ENCODE results near the gene PACSIN3.

The PACSIN3 gene

GRCh38 chr11:47152126-47152952 lies 33.9 kb downstream of the PACSIN3 start:
- DNase-seq, result no peak

- DNase-seq, result no peak
Measured at GRCh38 chr11:47149782-47150181, 36.5 kb downstream of the PACSIN3 start.

- DNase-seq, result no peak
Measured at GRCh38 chr11:47148903-47149531, 37.2 kb downstream of the PACSIN3 start.

- no peak for DNase-seq
Measured at GRCh38 chr11:47148270-47148669, 38.0 kb downstream of the PACSIN3 start.

- DNase-seq, result no peak
Measured at GRCh38 chr11:47147681-47148080, 38.6 kb downstream of the PACSIN3 start.

- DNase-seq, result no peak
Measured at GRCh38 chr11:47147250-47147649, 39.0 kb downstream of the PACSIN3 start.

- DNase-seq, result no peak
Measured at GRCh38 chr11:47144541-47144940, 41.7 kb downstream of the PACSIN3 start.

- DNase-seq, result no peak
Measured at GRCh38 chr11:47143322-47143721, 42.9 kb downstream of the PACSIN3 start.

GRCh38 chr11:47139878-47140277 lies 46.4 kb downstream of the PACSIN3 start:
- no peak for DNase-seq

- DNase-seq, result no peak
Measured at GRCh38 chr11:47137476-47137875, 48.8 kb downstream of the PACSIN3 start.

- DNase-seq, result no peak
Measured at GRCh38 chr11:47136921-47137320, 49.3 kb downstream of the PACSIN3 start.

- DNase-seq, result no peak
Measured at GRCh38 chr11:47136327-47136726, 49.9 kb downstream of the PACSIN3 start.

- no peak for DNase-seq
Measured at GRCh38 chr11:47132981-47133380, 53.3 kb downstream of the PACSIN3 start.

- no peak for DNase-seq
Measured at GRCh38 chr11:47132490-47132889, 53.7 kb downstream of the PACSIN3 start.

GRCh38 chr11:47131136-47131535 lies 55.1 kb downstream of the PACSIN3 start:
- no peak for DNase-seq

- DNase-seq, result peak; percentile 45
Measured at GRCh38 chr11:47130543-47130942, 55.7 kb downstream of the PACSIN3 start.

All from NCI-H510A (cell line).